Spleen (tissue), 7 donors: Measurements from ENCODE around the gene SUMO4.

Experiments
- CTCF ChIP-seq, 11 experiments: fragments of 200-600 bp in 7 of 11; fragments of 450-650 bp in 4 of 11; sonication (generic) in 4 of 11; IDR thresholded peaks in 8 of 11; conservative IDR thresholded peaks in 3 of 11; 1 replicate in 7 of 11; 2 replicates in 4 of 11; pipeline versions ENCODE4 v1.4.0 to v1.8.0; 2016 to 2021; ENCODE audit warnings: antibody characterized with exemption in 11 of 11, inconsistent platforms in 4 of 11, mild to moderate bottlenecking in 1 of 11
- POLR2A ChIP-seq, 3 donors: fragments of 450-650 bp; IDR thresholded peaks; one replicate each; pipeline ENCODE4 v1.5.1; 2017; ENCODE audit warnings: antibody characterized with exemption in 3 of 3, mild to moderate bottlenecking in 1 of 3
- POLR2AphosphoS5 ChIP-seq, 3 donors: sonication (generic); formaldehyde crosslinking; IDR thresholded peaks; one replicate each; pipeline ENCODE4 v1.5.1; 2017; ENCODE audit warnings: antibody characterized with exemption in 3 of 3
- donor health status: DM: no; HTN: no; CAD: no; lungs with moderate emphysema.
- donor health status: DM: no; HTN: no; CAD: no.
- donor health status: DM: no; HTN: no; CAD: no.

GRCh38 chr6:149446791-149447376, 46.8 kb downstream of the SUMO4 start:
- TF ChIP-seq CTCF (IDR thresholded peaks at IDR 0.05 in 8 of 11, conservative IDR thresholded peaks at IDR 0.05 in 3 of 11): no peak
- TF ChIP-seq POLR2AphosphoS5 (IDR thresholded peaks at IDR 0.05): no peak
- TF ChIP-seq POLR2A (IDR thresholded peaks at IDR 0.05): no peak
